ENCODE measurements around the gene SORBS1. TPM values are rescaled to one million over a fixed set of nuclear protein-coding genes. Genes with fewer than 3 reads are reported as not detected.

The SORBS1 gene
- total RNA-seq, 2 donors from 2014 or later = 1.4 to 1.6 TPM

- Mint-ChIP-seq H3K4me1 (ENCODE audit: low read depth in 2 of 2) (peaks cover 24 to 29% of the 10 kb centered on the region in 2 donors), H3K4me3 (peak overlapping the region; percentile 2), H3K27ac (no peak overlapping the region), H3K36me3 (no peaks in the 10 kb centered on the region), H3K9me3 (no peaks in the 10 kb centered on the region), H3K27me3 (no peaks in the 10 kb centered on the region)
- DNase-seq (ENCODE audit: low spot score) (no peak), ATAC-seq (no peak)
These were observed 267.5 kb downstream of the SORBS1 start for GRCh38 chr10:95293631-95294030.

DNA sequence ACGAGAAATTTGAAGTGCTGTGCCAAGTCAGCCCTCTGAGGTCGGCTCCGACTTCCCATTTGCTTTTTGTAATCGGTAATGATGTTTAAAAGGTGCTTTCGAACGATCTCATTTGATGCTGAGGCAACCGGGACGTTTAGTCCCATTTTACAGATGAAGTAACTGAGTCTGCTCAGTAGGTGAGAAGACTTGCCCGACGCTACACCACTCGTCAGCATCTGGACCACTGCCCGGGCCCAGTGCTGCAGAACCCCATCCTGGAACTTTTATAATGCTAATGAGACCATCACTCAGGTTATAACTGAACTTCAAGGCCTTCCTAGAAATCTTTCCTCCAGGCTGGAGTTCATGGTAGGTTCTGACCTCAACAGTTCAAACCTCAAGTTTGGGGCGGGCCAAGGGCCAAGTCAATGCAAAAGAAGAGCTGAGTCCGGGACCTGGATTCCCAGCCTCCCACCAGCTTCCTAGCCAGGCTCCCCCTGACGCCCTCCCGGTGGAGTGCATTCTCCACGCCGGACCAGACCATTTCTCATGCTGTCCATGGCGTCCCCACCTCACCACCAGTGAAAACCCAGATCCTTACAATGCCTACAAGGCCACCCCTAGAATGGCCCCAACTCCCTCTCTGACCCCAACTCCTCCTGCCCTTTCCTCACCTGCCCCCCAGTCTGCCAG is 269.7 kb downstream of the SORBS1 start:
- DNase-seq (ENCODE audit: low spot score) = no peak
- Mint-ChIP-seq H3K36me3 (no peaks in the 10 kb centered on the region), H3K4me3 (peak overlapping the region; percentile 85), H3K27ac (peak overlapping the region in 1 of 2 donors; percentile 46), H3K27me3 (peaks cover 0 to 2% of the 10 kb centered on the region in 2 donors), H3K4me1 (ENCODE audit: low read depth in 2 of 2) (peaks cover 24 to 26% of the 10 kb centered on the region in 2 donors), H3K9me3 (no peaks in the 10 kb centered on the region)
- ATAC-seq = no peak

GRCh38 chr10:95290461-95291364 is 270.5 kb downstream of the SORBS1 start, which contains the start of gene PDLIM1:
Gene PDLIM1, minus strand, starts transcription at chr10:95291003. Its CDS starts 88 bp downstream, at chr10:95290915.
- H3K9me3 Mint-ChIP-seq = no peaks in the 10 kb centered on the region
- H3K27me3 Mint-ChIP-seq = peaks cover 0 to 2% of the 10 kb centered on the region in 2 donors
- H3K4me1 Mint-ChIP-seq (ENCODE audit: low read depth in 2 of 2) = peaks cover 22 to 24% of the 10 kb centered on the region in 2 donors
- DNase-seq (ENCODE audit: low spot score) (peak; percentile 74), ATAC-seq (peak; percentile 83 to 91)
- no peaks in the 10 kb centered on the region for H3K36me3 Mint-ChIP-seq
- peak within 1 kb of the TSS in 1 of 2 donors; percentile 46 for H3K27ac Mint-ChIP-seq
- peak within 1 kb of the TSS; percentile 85 for H3K4me3 Mint-ChIP-seq

DNA sequence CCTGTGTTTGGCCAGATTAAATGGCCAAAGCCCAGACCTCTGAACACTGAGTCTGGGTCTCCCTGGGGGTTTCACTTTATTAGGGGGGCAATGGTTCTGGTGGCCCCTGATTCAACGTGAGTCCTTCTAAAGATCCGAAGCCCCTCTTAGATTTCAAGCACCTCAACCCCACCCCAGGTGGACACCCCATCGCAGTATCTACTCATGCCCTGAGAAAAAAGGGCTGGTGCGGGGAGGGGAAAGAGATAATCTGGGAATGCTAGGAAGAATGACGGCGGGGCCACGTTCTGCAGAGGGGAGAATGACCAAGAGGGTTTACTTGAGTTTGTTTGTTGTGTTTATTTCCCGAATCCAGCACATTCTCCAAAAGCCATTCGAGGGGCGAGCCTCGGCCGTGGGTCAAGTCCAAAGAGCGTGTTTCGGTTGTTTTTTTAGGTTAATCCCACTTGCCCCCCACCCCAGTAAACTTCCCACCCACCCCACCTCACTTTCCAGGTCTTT is 271.2 kb downstream of the SORBS1 start:
- H3K4me3 Mint-ChIP-seq = peak overlapping the region; percentile 78
- no peak for DNase-seq (ENCODE audit: low spot score)
- no peaks in the 10 kb centered on the region for H3K36me3 Mint-ChIP-seq
- no peak for ATAC-seq
- H3K9me3 Mint-ChIP-seq = no peaks in the 10 kb centered on the region
- peaks cover 18 to 21% of the 10 kb centered on the region in 2 donors for H3K4me1 Mint-ChIP-seq (ENCODE audit: low read depth in 2 of 2)
- no peak overlapping the region for H3K27ac Mint-ChIP-seq
- peaks cover 0 to 2% of the 10 kb centered on the region in 2 donors for H3K27me3 Mint-ChIP-seq

- Mint-ChIP-seq H3K9me3 (no peaks in the 10 kb centered on the region), H3K27ac (peak overlapping the region in 1 of 2 donors; percentile 16), H3K4me1 (ENCODE audit: low read depth in 2 of 2) (peaks cover 17 to 20% of the 10 kb centered on the region in 2 donors), H3K27me3 (peaks cover 0 to 2% of the 10 kb centered on the region in 2 donors), H3K36me3 (no peaks in the 10 kb centered on the region), H3K4me3 (peak overlapping the region; percentile 78)
- DNase-seq (ENCODE audit: low spot score) = no peak
- ATAC-seq = no peak
These were observed 271.9 kb downstream of the SORBS1 start for GRCh38 chr10:95289003-95289920.

DNA sequence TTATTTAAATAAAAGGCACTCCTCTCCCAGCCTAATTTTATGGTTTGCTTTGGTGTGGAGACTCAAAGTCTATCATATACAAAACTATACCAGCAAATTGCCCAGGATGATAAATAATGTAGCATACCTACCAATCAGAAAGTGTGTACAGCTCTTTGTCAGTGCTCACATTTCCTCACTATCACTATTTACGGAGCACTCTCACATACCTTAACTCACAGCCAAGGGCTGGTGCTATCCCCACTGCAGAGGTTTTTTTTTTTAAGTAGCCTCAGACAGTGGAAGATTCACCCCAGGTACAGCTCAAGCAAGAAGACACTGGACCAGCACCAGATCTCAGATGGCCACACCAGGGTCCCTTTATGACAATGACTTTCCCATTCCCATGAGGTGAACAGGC is 272.9 kb downstream of the SORBS1 start:
- H3K4me3 Mint-ChIP-seq = no peak overlapping the region
- DNase-seq (ENCODE audit: low spot score) (no peak), ATAC-seq (no peak)
- no peaks in the 10 kb centered on the region for H3K9me3 Mint-ChIP-seq
- peaks cover 17 to 20% of the 10 kb centered on the region in 2 donors for H3K4me1 Mint-ChIP-seq (ENCODE audit: low read depth in 2 of 2)
- H3K36me3 Mint-ChIP-seq = no peaks in the 10 kb centered on the region
- H3K27ac Mint-ChIP-seq = no peak overlapping the region
- peaks cover 0 to 2% of the 10 kb centered on the region in 2 donors for H3K27me3 Mint-ChIP-seq

- Mint-ChIP-seq H3K4me1 (ENCODE audit: low read depth in 2 of 2) (peaks cover 17 to 20% of the 10 kb centered on the region in 2 donors), H3K4me3 (no peak overlapping the region), H3K9me3 (no peaks in the 10 kb centered on the region), H3K27me3 (peaks cover 0 to 2% of the 10 kb centered on the region in 2 donors), H3K27ac (no peak overlapping the region), H3K36me3 (no peaks in the 10 kb centered on the region)
- DNase-seq (ENCODE audit: low spot score) (no peak), ATAC-seq (no peak)
These were observed 273.9 kb downstream of the SORBS1 start for GRCh38 chr10:95287281-95287680.

DNA sequence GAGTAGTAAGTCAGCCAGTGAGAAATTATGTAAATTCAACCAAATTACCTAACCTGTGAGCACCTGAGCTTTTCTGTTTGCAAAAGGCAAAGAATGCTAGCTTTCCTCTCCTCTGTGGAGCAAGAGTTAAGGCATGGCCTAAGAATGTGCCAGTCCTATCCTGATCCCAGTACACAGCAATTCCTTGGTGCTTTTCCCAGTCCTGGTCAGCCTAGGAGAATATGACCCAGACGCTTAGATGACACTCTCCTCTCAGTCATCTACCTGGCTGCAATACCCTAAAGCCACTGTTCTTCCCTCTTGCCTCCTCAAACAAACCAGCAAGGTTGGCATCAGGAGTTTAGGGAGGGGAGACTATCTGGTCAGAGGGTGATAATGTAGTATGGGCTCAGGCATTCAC is 274.5 kb downstream of the SORBS1 start:
- no peak overlapping the region for H3K27ac Mint-ChIP-seq
- no peak for DNase-seq (ENCODE audit: low spot score)
- H3K27me3 Mint-ChIP-seq = peaks cover 0 to 2% of the 10 kb centered on the region in 2 donors
- ATAC-seq = no peak
- no peaks in the 10 kb centered on the region for H3K36me3 Mint-ChIP-seq
- no peaks in the 10 kb centered on the region for H3K9me3 Mint-ChIP-seq
- H3K4me1 Mint-ChIP-seq (ENCODE audit: low read depth in 2 of 2) = peaks cover 17% of the 10 kb centered on the region in 2 donors
- H3K4me3 Mint-ChIP-seq = no peak overlapping the region

DNA sequence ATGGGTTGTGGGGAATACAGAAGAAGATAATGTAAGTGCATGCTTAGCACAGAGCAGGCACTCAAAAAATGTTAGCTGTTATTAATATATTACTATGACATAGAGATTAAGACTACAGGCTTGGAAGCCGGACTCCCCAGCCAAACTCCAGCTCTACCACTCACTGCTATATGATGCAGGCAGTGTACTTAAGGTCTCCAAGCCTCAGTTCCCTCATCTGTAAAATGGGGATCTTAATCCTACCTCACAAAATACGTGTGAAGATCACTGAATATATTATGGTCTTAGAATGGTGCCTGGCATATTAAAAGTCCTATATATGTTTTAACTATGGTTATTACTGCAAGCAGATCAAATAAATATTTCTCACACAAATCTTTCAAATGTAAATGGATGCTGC is 275.6 kb downstream of the SORBS1 start:
- no peak overlapping the region for H3K4me3 Mint-ChIP-seq
- peaks cover 0 to 2% of the 10 kb centered on the region in 2 donors for H3K27me3 Mint-ChIP-seq
- no peaks in the 10 kb centered on the region for H3K9me3 Mint-ChIP-seq
- ATAC-seq = no peak
- no peak for DNase-seq (ENCODE audit: low spot score)
- H3K27ac Mint-ChIP-seq = no peak overlapping the region
- H3K4me1 Mint-ChIP-seq (ENCODE audit: low read depth in 2 of 2) = peaks cover 13% of the 10 kb centered on the region in 2 donors
- H3K36me3 Mint-ChIP-seq = no peaks in the 10 kb centered on the region

GRCh38 chr10:95284807-95285206 is 276.4 kb downstream of the SORBS1 start:
- Mint-ChIP-seq H3K4me3 (no peak overlapping the region), H3K9me3 (no peaks in the 10 kb centered on the region), H3K27me3 (peaks cover 0 to 2% of the 10 kb centered on the region in 2 donors), H3K36me3 (no peaks in the 10 kb centered on the region), H3K4me1 (ENCODE audit: low read depth in 2 of 2) (peaks cover 9 to 13% of the 10 kb centered on the region in 2 donors), H3K27ac (no peak overlapping the region)
- DNase-seq (ENCODE audit: low spot score) (no peak), ATAC-seq (no peak)

DNA sequence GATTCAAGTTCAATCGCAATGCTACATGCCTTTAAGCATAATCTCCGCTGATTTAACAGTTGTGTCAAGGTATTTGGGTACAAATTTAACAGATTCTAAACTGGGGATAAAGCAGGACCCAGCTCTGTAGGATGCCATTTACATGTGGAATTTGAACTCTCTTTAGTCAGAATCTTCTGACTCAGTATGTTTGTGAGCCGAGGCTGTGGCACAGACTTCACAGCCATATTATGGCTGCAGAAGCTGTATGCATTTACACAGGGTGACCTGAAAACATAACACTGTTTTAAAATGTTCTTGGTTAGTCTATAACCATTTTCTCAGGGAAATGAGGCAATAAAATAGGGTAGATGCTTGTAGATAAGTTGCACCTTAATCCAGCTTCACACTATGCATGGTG is 279.1 kb downstream of the SORBS1 start:
- Mint-ChIP-seq H3K4me3 (no peak overlapping the region), H3K4me1 (ENCODE audit: low read depth in 2 of 2) (peaks cover 7 to 18% of the 10 kb centered on the region in 2 donors), H3K9me3 (no peaks in the 10 kb centered on the region), H3K36me3 (no peaks in the 10 kb centered on the region), H3K27me3 (no peaks in the 10 kb centered on the region), H3K27ac (no peak overlapping the region)
- no peak for ATAC-seq
- DNase-seq (ENCODE audit: low spot score) = no peak

- Mint-ChIP-seq H3K36me3 (no peaks in the 10 kb centered on the region), H3K4me1 (ENCODE audit: low read depth in 2 of 2) (peaks cover 10 to 18% of the 10 kb centered on the region in 2 donors), H3K27me3 (no peaks in the 10 kb centered on the region), H3K9me3 (no peaks in the 10 kb centered on the region), H3K27ac (no peak overlapping the region), H3K4me3 (no peak overlapping the region)
- no peak for ATAC-seq
- no peak for DNase-seq (ENCODE audit: low spot score)
These were observed 280.0 kb downstream of the SORBS1 start for GRCh38 chr10:95281206-95281605.

DNA sequence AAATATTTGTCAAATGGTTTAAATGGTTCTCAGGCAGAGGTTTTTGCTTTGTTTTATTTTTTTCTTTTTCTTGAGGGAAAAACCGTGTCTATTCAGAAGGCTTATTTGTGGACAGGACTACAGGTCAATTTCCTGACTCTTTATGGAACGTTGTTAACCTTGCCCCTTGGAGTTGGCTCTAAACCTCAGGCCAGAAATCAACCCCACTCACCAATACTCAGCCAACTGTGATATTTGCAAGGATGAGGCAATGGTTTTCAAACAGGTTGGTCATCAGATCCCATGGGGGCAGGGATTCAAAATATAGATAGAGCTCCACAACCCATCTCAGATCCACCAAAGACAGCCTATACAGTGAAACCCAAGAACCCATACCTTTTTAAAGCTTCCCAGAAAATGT is 280.5 kb downstream of the SORBS1 start:
- Mint-ChIP-seq H3K36me3 (no peaks in the 10 kb centered on the region), H3K4me3 (no peak overlapping the region), H3K4me1 (ENCODE audit: low read depth in 2 of 2) (peaks cover 10 to 18% of the 10 kb centered on the region in 2 donors), H3K9me3 (no peaks in the 10 kb centered on the region), H3K27ac (no peak overlapping the region), H3K27me3 (no peaks in the 10 kb centered on the region)
- ATAC-seq (no peak), DNase-seq (ENCODE audit: low spot score) (no peak)
